HG03159 (cell line): ENCODE results near the gene MAGI1.
"Not testable (repeated sequence)": the region's sequence is repeated elsewhere in the genome, so short reads cannot be mapped to it uniquely, and the experiment has no call there.

Source experiments
- ATAC-seq: cut with Tn5 transposase; IDR thresholded peaks from one replicate; pipeline ENCODE4 v1.9.1; 2021; ENCODE audit warnings: mild to moderate bottlenecking, moderate library complexity; ENCODE audit not compliant: unreplicated experiment

MAGI1 gene

GRCh38 chr3:65557899-65558564 is 480.7 kb downstream of the MAGI1 start:
- ATAC-seq, result no peak

GRCh38 chr3:65556934-65557577 is 481.7 kb downstream of the MAGI1 start:
- ATAC-seq, result no peak

DNA sequence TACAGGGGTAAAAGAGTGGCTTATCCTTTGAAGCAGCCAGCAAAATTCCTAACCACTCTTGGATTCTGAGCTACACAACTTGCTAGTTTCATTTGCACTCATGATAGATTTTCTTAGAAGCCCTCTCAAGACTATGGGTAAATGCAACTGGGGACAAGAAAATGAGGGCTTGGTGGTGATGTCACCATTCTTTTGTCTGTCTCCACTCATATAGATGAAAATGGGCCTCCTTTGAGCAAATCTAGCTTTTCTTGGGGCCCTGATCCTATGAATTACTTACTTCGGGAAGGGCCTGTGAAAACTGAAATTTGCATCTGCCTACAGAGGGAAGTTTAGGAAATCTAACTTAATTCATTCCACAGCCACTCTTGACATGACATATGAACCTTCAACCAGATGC is 486.3 kb downstream of the MAGI1 start:
- ATAC-seq, result no peak

GRCh38 chr3:65551945-65552344 is 486.8 kb downstream of the MAGI1 start:
- ATAC-seq, result no peak

DNA sequence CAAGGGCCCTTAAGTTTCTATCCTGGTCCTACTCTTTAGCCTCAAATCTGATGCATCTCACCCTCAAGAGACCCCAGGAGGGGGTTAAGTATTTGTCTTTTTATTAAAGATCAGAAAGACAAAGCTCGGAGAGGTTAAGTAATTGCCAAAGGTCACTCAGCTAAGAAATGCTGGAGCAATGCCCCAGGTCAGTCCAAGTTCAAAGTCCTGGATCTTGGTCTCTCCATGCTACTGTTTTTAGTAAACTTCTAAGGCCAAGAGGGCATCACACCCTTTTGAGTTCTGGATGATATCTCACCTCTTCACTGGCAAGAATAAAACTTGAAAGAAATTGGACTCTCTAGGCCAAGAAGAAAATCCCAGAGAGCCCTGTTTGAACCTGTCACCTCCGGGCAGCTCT is 488.6 kb downstream of the MAGI1 start:
- no peak for ATAC-seq

DNA sequence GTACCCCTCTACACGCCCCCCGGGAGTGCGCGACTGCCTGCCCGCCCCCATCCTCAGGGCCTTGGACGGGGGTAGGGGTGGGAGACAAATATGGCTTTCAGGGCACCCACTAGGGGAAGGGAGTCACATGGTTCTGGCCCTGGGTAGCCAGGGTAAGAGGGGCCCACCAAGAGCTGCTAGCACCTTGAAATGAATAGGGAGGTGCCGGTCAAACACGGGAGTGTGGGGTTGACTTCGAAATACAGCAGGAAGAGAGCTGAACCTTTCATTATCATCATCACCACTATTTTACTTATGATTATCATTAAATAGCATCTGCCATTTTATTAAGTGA is 489.1 kb downstream of the MAGI1 start:
- ATAC-seq, result no peak

GRCh38 chr3:65548848-65549625 is 489.7 kb downstream of the MAGI1 start:
- ATAC-seq, result no peak

- no peak for ATAC-seq
Observed at GRCh38 chr3:65545429-65545828, 493.3 kb downstream of the MAGI1 start.

GRCh38 chr3:65543391-65543790 is 495.3 kb downstream of the MAGI1 start:
- ATAC-seq, result not testable (repeated sequence)

DNA sequence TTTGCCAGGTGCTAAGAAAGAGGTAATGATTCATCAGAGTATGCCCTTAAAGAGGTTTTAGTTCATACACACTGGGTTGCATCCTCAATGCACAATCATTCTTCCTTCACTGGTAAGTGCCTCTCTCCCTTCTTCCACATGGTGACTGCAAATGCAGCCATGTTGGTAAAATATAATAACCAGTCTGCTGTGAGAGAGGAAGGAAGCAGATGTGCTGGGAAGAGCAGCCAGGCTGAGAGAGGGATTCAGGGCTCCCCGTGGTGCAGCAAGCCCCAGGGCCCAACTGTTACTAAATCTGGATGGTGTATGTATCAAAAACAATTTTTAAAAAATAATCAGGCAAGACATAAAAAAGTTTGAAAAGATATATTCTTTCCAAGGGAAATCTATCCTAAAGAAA is 498.1 kb downstream of the MAGI1 start:
- ATAC-seq, result no peak

DNA sequence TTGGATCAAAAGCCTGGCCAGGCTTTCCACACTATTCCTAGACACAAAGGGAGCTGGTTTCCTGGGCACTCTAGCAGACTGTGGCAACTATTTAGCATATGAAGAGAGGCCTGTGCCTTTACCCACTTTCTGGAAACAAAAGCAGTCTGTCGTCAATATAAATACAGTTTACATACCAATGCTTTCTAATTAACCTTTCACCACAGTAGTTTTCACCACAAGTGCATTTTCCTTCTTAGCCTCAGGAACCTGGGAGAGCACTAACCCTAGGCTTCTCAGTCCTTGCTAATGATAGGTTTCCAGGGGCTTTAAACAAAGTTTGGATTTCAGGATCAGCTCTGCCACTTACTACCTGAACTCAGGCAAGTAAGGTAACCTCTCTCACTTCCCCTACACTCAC is 499.1 kb downstream of the MAGI1 start:
- ATAC-seq, result no peak

DNA sequence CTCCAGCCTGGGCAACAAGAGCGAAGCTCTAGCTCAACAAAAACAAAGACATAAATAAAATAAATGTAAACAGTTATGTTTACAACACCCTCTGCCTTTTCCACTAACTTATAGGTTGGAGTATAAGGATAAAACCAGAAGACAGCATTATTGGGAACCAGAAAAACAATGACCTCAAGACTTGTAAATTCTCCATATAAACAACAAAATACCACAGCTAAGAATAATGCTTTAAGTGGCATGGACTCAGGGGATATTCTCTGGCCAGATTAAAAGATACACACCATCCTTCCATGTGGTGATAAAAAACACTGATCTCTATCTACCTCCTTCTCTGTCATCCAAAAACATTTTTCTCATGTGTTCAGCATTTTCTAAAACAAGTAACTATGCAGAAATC is 500.6 kb downstream of the MAGI1 start:
- ATAC-seq, result no peak

DNA sequence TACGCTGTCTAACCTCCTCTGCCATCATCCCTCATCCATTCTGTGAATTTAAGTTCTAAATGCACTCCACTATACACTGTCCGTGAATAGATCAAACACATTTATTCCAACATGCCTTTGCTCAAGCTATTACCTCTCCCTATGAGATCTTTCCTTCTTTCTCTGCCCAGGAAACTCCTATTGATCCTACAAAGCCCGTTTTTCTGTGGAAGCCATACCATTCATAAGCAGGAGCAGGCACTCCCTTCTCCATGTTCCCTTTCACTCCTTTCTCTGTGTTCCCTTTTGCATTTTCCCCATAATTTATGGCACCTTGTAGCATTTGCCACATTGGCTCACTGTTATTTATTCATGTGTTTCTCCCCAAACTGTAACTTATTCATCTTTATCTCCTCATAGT is 501.6 kb downstream of the MAGI1 start:
- ATAC-seq, result no peak

DNA sequence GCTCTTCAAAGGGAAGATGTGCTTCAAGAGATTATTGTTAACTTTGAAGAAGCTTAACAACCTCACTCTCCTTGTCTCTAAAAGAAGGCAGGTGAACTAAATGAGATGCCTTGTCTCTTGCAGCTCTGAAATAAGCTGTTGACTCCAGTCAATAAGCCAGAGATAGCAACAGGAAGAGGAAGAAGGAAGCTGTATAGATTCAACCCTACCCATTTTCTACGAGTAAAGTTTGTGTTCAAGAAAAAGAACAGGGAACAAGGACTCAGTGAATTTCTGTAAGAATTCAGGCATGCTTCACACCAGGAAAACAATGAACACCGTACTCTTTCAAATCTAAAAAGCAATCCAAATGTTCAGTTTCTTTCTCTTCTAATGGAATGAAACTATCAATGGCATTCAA is 503.5 kb downstream of the MAGI1 start:
- ATAC-seq, result no peak

DNA sequence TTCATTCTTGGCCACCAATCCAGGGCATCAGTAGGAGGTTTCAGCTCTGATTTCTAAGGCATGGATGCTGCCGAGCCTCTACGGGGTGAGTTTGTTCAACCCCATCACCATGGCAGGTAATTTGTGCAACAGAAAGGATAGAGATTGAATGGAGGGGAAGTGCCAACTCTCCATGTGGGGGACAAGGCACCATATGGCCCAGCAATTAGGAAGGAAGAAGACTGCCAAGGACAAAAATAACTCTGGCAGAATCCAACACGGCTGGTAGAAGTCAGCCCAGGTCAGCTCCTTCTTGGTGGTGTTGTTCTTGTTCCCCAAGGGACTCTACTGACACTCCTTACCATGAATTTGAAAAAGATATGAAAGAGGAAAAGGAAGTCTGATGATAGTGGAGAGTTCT is 503.9 kb downstream of the MAGI1 start:
- ATAC-seq, result no peak

DNA sequence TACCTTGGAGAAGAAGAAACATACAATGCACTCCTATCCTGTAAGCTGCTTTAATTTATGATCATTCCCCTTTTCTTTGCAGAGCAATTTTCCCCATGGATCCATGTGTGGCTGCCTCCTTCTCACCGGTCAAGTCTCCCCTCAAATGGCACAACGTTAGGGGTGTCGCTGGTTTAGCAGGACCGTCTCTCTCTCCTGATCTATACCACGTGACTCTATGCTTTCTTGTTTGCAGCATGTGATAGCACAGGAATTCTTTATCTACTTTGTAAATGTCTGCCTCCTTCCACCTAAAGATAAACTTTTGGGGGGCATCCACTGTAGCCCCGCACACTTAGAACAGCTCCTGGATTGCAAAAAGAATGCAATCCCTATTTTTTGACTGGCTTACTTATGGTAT is 506.0 kb downstream of the MAGI1 start:
- ATAC-seq, result no peak

GRCh38 chr3:65532215-65532614 is 506.5 kb downstream of the MAGI1 start:
- no peak for ATAC-seq

DNA sequence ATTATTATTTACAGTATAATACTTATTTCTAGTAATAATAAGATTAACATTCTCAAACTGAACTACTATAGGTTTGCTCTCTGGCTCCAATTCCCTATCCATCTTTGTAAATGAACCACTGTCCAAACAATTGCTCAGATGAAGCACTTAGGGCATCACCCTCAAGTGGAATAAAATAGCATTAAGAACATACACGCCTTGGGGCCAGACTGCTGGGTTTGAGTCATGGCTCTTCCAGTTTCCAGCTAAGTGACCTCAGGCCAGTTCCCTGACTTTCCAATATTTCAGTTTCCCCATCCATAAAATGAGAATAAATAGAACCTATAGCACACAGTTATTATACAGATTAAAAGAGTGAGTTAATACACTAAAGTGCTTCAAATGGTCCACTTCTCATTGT is 507.2 kb downstream of the MAGI1 start:
- no peak for ATAC-seq

GRCh38 chr3:65526656-65527055 is 512.1 kb downstream of the MAGI1 start:
- ATAC-seq, result no peak

GRCh38 chr3:65524584-65524983 is 514.1 kb downstream of the MAGI1 start:
- no peak for ATAC-seq

GRCh38 chr3:65523878-65524277 is 514.8 kb downstream of the MAGI1 start:
- no peak for ATAC-seq

GRCh38 chr3:65521032-65521431 is 517.7 kb downstream of the MAGI1 start:
- ATAC-seq, result no peak
